ENCODE results near the gene GRM7. TPM values are rescaled to one million over a fixed set of nuclear protein-coding genes. Genes with fewer than 3 reads are reported as not detected.

The GRM7 gene
- polyA plus RNA-seq, 3 donors = not detected

- Histone ChIP-seq H3K4me3 (replicated peaks in 1 of 3; ENCODE audit: low read depth in 2 of 3, low read length in 3 of 3) (no peak overlapping the region), H3K27me3 (ENCODE audit: control insufficient read depth in 2 of 2, insufficient read depth in 2 of 2, low read length in 2 of 2) (no peaks in the 10 kb centered on the region), H4K20me1 (ENCODE audit: insufficient read depth, low read length) (no peaks in the 10 kb centered on the region), H3K36me3 (replicated peaks in 1 of 2; ENCODE audit: control insufficient read depth in 1 of 2, insufficient read depth in 2 of 2, low read length in 2 of 2) (no peaks in the 10 kb centered on the region), H3K27ac (ENCODE audit: low read depth in 1 of 2, low read length in 2 of 2) (no peak overlapping the region), H3K4me1 (ENCODE audit: control insufficient read depth in 1 of 2, insufficient read depth in 2 of 2, low read length in 2 of 2) (no peaks in the 10 kb centered on the region), H3K4me2 (replicated peaks; ENCODE audit: extremely low read depth, low read length, poor library complexity, severe bottlenecking) (no peak overlapping the region), H3K79me2 (ENCODE audit: insufficient read depth, low read length) (no peaks in the 10 kb centered on the region), H3K9ac (ENCODE audit: insufficient read depth, low read length, poor library complexity, severe bottlenecking) (no peak overlapping the region), H3K9me3 (replicated peaks in 1 of 2; ENCODE audit: control insufficient read depth in 1 of 2, insufficient read depth in 1 of 2, low read length in 2 of 2) (peaks cover 0 to 13% of the 10 kb centered on the region in 2 donors), H2AFZ (ENCODE audit: insufficient read depth, low read depth, low read length, poor library complexity, severe bottlenecking) (no peak overlapping the region)
- H3K9me3 Mint-ChIP-seq = peaks cover 2 to 9% (median 3%) of the 10 kb centered on the region in 7 donors
- no peak overlapping the region for H3K4me3 Mint-ChIP-seq
- TF ChIP-seq CTCF (IDR thresholded peaks at IDR 0.05) = no peak
- H3K4me1 Mint-ChIP-seq = no peaks in the 10 kb centered on the region
- WGBS (ENCODE audit: insufficient coverage) = 100% methylated on average over 1 of the region's 2 CpGs
- H3K27ac Mint-ChIP-seq = no peak overlapping the region
- no peaks in the 10 kb centered on the region for H3K36me3 Mint-ChIP-seq
- intact Hi-C loops (cut with micrococcal nuclease) = no loop called here
- peaks cover 0 to 3% (median 1%) of the 10 kb centered on the region in 3 donors for H3K27me3 Mint-ChIP-seq (ENCODE audit: low read depth in 3 of 3)
- DNase-seq = no peak
Observed at GRCh38 chr3:7388026-7388425, 527.1 kb downstream of the GRM7 start.

- Mint-ChIP-seq H3K4me1 (no peaks in the 10 kb centered on the region), H3K27ac (no peak overlapping the region), H3K36me3 (no peaks in the 10 kb centered on the region), H3K4me3 (no peak overlapping the region), H3K9me3 (peaks cover 2 to 9% (median 5%) of the 10 kb centered on the region in 7 donors), H3K27me3 (ENCODE audit: low read depth in 3 of 3) (peaks cover 0 to 3% (median 1%) of the 10 kb centered on the region in 3 donors)
- TF ChIP-seq CTCF (IDR thresholded peaks at IDR 0.05) = no peak
- H4K20me1 ChIP-seq (ENCODE audit: insufficient read depth, low read length) = no peaks in the 10 kb centered on the region
- H3K79me2 ChIP-seq (ENCODE audit: insufficient read depth, low read length) = no peaks in the 10 kb centered on the region
- no peaks in the 10 kb centered on the region for H3K36me3 ChIP-seq (replicated peaks in 1 of 2; ENCODE audit: control insufficient read depth in 1 of 2, insufficient read depth in 2 of 2, low read length in 2 of 2)
- H3K27ac ChIP-seq (ENCODE audit: low read depth in 1 of 2, low read length in 2 of 2) = no peak overlapping the region
- no peak for DNase-seq
- no peak overlapping the region for H2AFZ ChIP-seq (ENCODE audit: insufficient read depth, low read depth, low read length, poor library complexity, severe bottlenecking)
- H3K27me3 ChIP-seq (ENCODE audit: control insufficient read depth in 2 of 2, insufficient read depth in 2 of 2, low read length in 2 of 2) = no peaks in the 10 kb centered on the region
- WGBS (ENCODE audit: insufficient coverage) = 100% methylated on average over 1 of the region's 1 CpG
- H3K4me1 ChIP-seq (ENCODE audit: control insufficient read depth in 1 of 2, insufficient read depth in 2 of 2, low read length in 2 of 2) = no peaks in the 10 kb centered on the region
- H3K9me3 ChIP-seq (replicated peaks in 1 of 2; ENCODE audit: control insufficient read depth in 1 of 2, insufficient read depth in 1 of 2, low read length in 2 of 2) = peaks cover 0 to 16% of the 10 kb centered on the region in 2 donors
- no peak overlapping the region for H3K9ac ChIP-seq (ENCODE audit: insufficient read depth, low read length, poor library complexity, severe bottlenecking)
- no peak overlapping the region for H3K4me3 ChIP-seq (replicated peaks in 1 of 3; ENCODE audit: low read depth in 2 of 3, low read length in 3 of 3)
- intact Hi-C loops (cut with micrococcal nuclease) = no loop called here
- no peak overlapping the region for H3K4me2 ChIP-seq (replicated peaks; ENCODE audit: extremely low read depth, low read length, poor library complexity, severe bottlenecking)
Observed at GRCh38 chr3:7392206-7392605, 531.3 kb downstream of the GRM7 start.

Measured in CD14-positive monocyte (primary cell).